GM19328 (cell line): Measurements from ENCODE around the gene RNASET2.
A peak's percentile ranks its signal among the peaks of the same experiment; 100 is the strongest.

Experiments
- ATAC-seq: cut with Tn5 transposase; IDR thresholded peaks from one replicate; pipeline ENCODE4 v1.9.1; 2021; ENCODE audit warnings: mild to moderate bottlenecking, moderate library complexity; ENCODE audit not compliant: unreplicated experiment

Gene RNASET2

GRCh38 chr6:166956444-166957086 is at the start of gene RNASET2:
TSS of gene RNASET2 (minus strand) at chr6:166956550. CDS start at chr6:166956182, 368 bp downstream.
- peak; percentile 61 for ATAC-seq

GRCh38 chr6:167005350-167006159 is 49.2 kb upstream of the RNASET2 start:
- ATAC-seq = no peak

GRCh38 chr6:167000759-167001158 is 44.4 kb upstream of the RNASET2 start:
- ATAC-seq = no peak

DNA sequence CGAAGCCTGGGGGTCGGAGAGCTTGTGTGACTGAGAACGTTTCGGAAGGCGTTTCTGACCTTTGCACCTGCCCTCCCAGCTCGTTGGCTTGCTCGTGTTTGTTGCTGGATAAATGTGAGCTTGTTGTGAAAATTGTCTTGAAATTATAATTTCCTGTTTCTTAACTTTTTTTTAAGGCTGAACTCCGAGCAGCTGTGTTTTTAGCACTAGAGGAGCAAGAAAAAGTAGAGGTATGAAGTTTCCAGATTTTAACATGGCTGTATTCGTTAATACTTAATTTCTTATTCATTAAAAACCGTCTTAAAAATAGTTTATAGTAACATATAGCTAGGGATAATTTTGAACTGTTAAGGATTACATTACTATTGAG is 43.5 kb upstream of the RNASET2 start:
- no peak for ATAC-seq

DNA sequence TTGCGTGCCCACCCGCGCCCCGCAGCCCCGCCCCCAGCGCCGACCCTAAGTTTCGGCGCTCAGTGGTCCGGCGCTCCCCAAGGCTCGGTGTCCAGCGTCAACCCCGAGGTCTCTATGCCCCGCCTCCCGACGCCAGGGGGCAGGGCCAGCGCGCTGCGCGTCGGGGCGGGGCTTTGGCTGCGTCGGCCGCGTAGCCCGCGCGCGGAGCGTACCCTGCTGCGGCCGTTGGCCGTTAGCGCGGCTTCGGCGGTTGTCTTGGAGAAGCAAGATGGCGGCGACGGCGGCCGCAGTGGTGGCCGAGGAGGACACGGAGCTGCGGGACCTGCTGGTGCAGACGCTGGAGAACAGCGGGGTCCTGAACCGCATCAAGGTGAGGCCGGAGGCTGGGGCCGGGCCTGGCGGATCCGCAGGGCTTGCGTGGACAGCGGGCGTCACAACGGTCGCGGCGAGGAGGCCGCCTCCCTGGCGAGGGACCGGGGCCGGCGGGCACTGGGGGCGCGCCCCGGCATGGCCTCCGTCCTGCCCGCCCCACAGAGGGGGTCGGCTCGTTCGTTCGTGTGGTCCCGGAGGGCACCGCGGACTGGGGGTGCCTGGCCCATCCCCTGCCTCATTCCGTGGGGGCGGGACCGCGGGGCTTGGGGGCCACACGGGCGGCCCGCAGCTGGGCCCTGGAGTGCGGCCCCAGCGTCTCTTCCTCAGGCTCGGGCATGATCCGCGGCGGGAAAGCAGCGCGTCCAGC is 43.0 kb upstream of the RNASET2 start, which contains the start of gene CEP43:
CEP43 (plus strand) TSS at position 253 of the 739 bp plus-strand sequence; CDS start at position 269, 16 bp downstream.
- peak; percentile 91 for ATAC-seq

DNA sequence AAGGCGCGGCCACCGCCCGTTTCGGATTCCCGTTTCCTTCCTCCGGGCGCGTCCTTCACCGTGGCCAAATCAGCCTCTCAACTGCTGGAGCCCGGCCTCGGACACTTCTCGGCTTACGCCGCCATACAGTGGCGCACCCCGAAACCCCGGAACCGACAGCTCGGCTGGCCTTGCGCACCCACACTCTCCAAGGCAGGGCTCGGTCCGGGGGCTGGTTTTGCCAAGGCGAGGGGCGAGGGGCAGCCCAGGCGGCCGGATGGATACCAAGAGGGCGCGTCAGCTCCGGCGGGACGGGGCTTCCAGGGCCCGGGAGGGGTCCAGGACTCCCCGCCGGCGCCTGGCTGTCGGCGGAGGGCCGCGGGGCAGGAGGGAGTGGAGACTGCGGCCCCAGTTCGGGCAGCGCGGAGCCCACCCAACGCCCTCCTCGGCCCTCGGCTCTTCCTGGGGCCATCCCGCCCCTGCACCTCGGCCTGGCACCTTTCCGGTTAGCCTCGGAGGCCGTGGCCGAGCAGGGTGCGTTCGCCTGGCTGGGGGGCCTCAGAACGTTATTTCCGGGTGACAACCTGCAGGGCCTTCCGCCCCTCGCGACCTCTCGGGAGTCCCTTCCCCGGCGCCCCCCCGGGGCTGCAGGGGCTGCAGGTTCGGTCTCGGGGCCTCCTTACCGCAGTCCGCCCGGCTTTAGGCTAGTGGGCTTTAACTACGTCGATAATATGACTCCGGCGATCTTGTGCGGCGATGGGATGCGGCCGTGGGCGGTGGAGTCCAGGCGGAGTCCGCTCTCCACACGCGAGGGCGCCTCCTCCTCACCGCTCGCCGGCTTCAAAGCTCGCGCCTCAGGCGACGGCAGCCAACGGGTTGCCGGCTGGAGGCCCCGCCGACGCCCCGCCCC is 42.1 kb upstream of the RNASET2 start:
- peak; percentile 11 for ATAC-seq

DNA sequence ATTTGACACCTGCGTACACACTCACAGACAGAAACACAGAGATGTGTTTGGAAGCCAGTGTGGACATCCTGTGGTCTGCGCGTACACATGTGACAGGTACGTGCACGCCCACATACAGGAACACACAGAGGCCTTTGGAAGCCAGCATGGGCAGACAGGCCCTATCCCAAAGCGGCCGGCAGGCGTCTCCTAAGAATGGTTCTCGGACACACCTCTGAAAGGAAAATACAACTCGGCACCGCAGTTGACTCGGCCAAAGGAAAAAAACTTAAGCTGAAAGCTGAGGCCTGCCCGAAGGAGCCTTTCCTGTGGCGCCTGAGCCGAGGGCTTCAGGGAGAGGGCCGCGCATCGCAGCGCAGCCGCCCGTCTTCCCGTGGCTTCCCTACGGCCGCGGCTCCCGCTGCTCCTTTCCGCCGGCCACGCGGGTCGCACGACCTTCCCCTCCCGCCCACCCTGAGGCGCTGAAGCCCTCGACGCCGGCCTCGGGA is 41.5 kb upstream of the RNASET2 start:
- no peak for ATAC-seq

- no peak for ATAC-seq
These were observed 41.0 kb upstream of the RNASET2 start for GRCh38 chr6:166997348-166997747.

GRCh38 chr6:166996406-166996805 is 40.1 kb upstream of the RNASET2 start:
- ATAC-seq = no peak

DNA sequence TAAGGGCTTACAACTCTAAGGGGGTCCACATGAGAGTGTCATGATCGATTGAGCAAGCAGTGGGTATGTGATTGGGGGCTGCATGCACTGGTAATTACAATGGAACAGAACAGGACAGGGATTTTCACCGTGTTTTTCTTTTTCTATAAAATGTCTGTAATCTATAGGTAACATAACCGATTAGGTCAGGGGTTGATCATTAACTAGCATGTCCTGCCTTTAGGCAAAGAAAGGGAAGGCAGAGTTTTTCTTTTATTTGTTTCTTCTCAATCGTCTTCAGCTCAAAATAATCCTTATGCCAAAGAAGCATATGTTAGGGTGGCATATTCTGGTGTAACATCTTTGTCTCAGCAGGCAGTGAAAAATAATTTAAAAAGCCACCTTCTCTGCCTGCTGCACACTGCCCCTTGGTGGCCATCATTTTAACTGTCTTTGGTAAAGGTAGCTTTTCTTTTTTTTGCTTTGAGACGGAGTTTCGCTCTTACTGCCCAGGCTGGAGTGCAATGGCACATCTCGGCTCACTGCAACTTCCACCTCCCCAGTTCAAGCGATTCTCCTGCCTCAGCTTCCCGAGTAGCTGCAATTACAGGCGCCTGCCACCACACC is 33.2 kb upstream of the RNASET2 start:
- ATAC-seq = peak; percentile 57

DNA sequence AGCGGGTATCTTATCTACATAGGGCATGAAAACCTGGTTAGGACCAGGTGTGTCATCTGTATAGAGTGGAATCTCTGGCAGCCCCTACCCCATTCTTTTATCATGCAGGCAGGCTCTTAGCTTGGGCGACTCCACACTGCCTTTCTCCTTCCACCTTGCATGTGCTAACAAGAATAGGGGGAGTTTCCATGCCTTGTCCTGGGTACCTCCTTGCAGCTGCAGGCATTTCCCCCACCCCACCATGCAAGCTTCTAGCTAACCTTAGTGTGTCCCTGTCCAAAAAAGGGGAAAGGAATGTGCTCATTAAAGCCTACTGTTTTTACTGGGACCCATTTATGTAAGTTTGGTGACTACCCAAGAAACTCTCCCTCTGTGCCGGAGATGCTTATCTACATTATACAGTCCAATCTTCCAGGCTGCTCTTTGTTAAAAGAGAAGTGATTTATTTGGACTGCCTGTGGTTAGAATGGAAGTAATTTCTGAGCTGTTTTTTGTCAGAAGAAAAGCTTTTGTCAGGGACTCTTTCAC is 32.4 kb upstream of the RNASET2 start:
- no peak for ATAC-seq

DNA sequence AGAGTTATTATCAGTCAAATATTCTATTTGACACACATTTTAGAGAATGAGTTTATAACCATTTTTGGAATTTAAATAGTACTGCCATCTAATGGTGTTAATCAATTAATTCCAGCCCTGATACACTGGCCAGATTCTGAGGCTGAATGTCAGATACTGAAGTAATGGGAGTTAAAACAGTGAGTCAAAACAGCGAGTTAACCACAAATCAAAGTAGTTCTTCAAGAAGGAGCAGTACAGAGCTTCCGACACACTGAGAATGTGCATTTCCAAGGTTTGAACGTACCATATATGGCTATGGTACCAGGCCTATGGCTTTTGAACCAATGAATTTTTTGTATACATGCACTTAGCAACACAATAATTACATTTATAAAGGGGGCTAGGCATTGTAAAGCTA is 31.6 kb upstream of the RNASET2 start:
- no peak for ATAC-seq

GRCh38 chr6:166987448-166987847 is 31.1 kb upstream of the RNASET2 start:
- ATAC-seq = no peak

DNA sequence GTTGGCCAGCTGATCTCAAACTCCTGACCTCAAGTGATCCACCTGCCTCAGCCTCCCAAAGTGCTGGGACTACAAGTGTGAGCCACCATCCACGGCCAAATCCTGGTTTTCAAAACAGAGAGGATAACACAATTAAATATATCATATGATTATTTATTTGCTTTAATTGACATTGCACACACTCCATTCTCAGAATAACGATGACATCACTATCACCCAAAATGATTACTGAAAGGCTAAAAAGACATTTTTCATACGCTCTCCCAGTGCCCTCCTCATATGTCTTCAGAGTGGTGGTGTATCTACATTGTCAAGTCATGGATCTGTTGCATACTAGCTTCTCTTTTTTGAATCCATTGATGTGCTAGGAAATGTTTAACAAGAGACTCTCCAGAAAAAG is 24.4 kb upstream of the RNASET2 start:
- no peak for ATAC-seq

DNA sequence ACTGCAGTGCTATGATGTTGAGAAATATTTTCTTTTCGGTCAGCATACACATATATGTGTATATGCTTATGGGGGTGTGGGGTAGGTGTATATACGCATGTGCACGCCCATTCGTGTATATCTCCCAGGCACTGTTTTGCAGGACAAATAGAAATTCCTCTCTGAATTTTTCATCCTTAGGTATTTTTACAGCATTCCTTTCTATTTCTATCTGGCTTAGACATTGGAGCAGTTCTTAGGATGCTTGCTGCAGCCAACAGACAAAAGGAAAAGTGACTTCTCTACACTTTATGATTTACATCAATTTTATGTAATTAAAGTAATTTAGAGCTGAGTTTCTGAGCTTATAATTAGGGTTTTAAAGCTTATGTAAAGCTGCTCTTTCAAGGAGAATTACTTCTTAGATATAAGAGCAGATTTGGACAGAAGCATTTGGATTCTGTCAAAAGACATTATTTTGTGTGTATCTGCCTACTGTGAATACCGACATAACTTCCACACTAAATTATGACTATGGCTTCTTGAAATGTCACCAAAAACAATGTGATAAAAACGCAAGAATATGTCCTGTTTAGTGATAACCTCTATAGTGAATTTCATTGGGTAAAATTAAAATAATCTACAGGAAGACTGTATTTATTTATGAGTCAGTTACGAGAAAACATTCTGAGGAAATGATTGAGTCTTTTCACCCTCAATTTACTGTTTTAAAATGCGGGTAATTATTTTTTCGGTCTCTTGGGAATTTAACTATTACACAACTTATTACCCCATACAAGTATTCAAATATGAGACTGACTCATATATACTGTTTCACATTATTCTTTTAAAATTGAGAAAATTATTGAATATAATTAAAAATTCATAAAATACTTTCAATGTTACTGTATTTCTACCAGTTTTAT is 21.5 kb upstream of the RNASET2 start:
- ATAC-seq = no peak

DNA sequence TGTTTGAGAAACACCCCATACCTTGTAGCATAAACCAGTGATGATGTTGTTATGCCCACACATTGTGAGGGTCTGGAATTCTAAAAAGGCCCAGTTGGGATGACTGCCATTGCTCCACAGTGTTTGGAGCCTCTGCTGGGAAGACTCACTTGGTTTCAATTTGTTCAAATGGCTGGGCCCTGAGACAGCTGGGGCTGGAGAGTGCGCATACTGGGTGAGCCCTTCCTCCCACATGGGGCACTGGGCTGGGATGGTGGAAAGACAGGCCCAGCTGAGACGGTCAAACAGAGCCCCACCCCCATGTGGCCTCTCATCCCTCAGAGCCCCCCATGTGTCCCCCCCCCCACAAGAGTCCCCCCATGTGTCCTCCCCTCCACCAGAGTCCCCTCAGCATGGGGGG is 20.3 kb upstream of the RNASET2 start:
- no peak for ATAC-seq

DNA sequence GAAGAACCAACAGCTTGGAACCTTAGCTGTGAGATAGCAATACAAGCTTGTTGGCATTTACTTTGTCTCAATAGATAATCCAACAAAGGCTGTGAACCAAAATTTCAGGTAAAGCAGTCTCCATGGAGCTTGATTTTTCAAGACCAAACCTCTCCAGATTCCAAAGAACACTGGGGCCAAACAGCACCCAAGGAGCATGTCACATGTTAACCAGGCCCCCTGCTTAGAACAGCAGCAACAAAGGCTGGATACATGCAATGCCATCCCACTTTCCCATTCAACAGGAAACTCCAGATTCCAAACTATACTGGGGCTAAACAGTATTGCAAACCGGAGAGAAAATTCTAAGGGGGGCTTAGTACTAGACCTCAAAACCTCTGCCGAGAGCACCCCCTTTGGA is 15.8 kb upstream of the RNASET2 start:
- ATAC-seq = no peak

DNA sequence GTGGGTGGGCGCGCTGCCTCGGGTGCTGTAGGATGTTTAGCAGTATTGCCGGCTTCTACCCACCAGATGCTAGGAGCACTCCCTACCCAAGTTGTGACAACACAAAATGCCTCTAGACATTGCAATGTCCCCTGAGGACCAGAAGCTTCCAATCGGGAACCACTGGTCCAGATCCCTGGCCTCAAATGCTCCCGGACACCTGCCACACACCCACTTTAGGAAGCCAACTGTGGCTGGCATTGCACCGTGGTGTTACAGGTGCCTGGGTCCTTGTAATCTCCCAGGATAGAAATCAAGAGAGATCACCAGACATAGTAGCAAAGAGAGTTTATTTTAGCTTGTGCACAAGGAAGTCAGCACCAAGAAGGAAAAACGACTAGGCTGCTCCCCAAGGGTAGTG is 14.9 kb upstream of the RNASET2 start:
- ATAC-seq = no peak

DNA sequence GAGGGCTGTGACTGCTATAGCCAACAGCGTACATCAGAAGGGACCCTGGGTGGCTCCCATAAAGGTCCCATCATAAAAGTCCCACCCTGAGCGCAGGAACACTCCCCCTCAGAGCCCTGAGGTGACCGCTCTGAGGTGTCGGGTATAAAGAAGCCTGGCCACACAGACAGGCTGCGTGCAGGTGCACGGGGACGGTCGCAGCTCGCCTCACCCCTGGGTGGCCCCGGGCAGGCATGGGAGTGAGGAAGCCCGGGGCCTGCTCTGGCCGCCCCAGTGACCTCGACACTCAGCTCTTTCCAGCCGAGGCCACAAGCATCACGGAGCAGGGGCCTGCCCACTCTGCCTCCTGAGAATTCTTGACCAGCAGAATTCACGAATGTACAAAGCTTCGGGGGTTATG is 14.4 kb upstream of the RNASET2 start:
- no peak for ATAC-seq
